AG04449 (cell line): ENCODE measurements around the gene TRAK1.

Source experiments
- CTCF ChIA-PET: fragments of 350-600 bp; formaldehyde crosslinking; extraction: SDS; loops from one replicate; lab custom pipeline; 2021; ENCODE audit warnings: antibody characterized with exemption; lab: Yijun Ruan, JAX
- POLR2A ChIA-PET: fragments of 400-600, 350-600 bp; formaldehyde crosslinking; extraction: SDS; loops from one replicate; lab custom pipeline; 2020; ENCODE audit warnings: antibody characterized with exemption, inconsistent platforms; lab: Yijun Ruan, JAX
- DNase-seq: peaks from one replicate; pipeline ENCODE4 v3.0.0-alpha.2; 2010; ENCODE audit warnings: low read depth, low spot score
- H3K4me3 ChIP-seq: 2 replicates; pipeline ENCODE4 v1.5.1; 2011; ENCODE audit warnings: low read depth, mild to moderate bottlenecking, control low read depth, low read length
- CTCF ChIP-seq: IDR thresholded peaks from one replicate; pipeline ENCODE4 v1.5.1; 2011; ENCODE audit warnings: mild to moderate bottlenecking, moderate library complexity, low read length, control low read depth, inconsistent platforms; ENCODE audit not compliant: insufficient read depth; ENCODE audit errors: missing control alignments

The TRAK1 gene

GRCh38 chr3:42222942-42223693, 132.0 kb downstream of the TRAK1 start:
- ChIA-PET POLR2A (interaction anchor here (0.7 kb wide), 1 partner anchor 13 kb away, joined by 3 read pairs; no protein-coding TSS in a partner anchor), CTCF (interaction anchor here (1.2 to 1.4 kb wide), 2 partner anchors 8 to 26 kb away, joined by 3 read pairs; no protein-coding TSS in a partner anchor)
- H3K4me3 ChIP-seq = no peak overlapping the region
- no peak for TF ChIP-seq CTCF
- no peak for DNase-seq

GRCh38 chr3:42224178-42224577, 133.0 kb downstream of the TRAK1 start:
- ChIA-PET CTCF (interaction anchor here (1.5 kb wide), 1 partner anchor 105 kb away, joined by 3 read pairs; no protein-coding TSS in a partner anchor), POLR2A (no interaction called here)
- TF ChIP-seq CTCF = no peak
- H3K4me3 ChIP-seq = no peak overlapping the region
- no peak for DNase-seq

- no peak for TF ChIP-seq CTCF
- H3K4me3 ChIP-seq = no peak overlapping the region
- POLR2A ChIA-PET = no interaction called here
- DNase-seq = no peak
- CTCF ChIA-PET = interaction anchor here (1.4 to 1.5 kb wide), 2 partner anchors 106 to 219 kb away, joined by 3 read pairs; no protein-coding TSS in a partner anchor
Observed at GRCh38 chr3:42224658-42225421, 133.7 kb downstream of the TRAK1 start.

GRCh38 chr3:42225486-42226363, 134.6 kb downstream of the TRAK1 start:
- POLR2A ChIA-PET = no interaction called here
- TF ChIP-seq CTCF = no peak
- CTCF ChIA-PET = interaction anchor here (1.2 to 1.5 kb wide), 3 partner anchors 13 to 218 kb away, joined by 3 read pairs; no protein-coding TSS in a partner anchor
- no peak for DNase-seq
- H3K4me3 ChIP-seq = no peak overlapping the region

- CTCF ChIA-PET = interaction anchor here (1.0 to 1.3 kb wide), 4 partner anchors 14 to 217 kb away, joined by 3 to 5 read pairs (median 3); no protein-coding TSS in a partner anchor
- no peak for DNase-seq
- H3K4me3 ChIP-seq = no peak overlapping the region
- TF ChIP-seq CTCF = no peak
- POLR2A ChIA-PET = no interaction called here
Observed at GRCh38 chr3:42226470-42227425, 135.6 kb downstream of the TRAK1 start.
